GM21576 (cell line): ENCODE measurements around the gene PMM1.
"Not testable (repeated sequence)": the region's sequence is repeated elsewhere in the genome, so short reads cannot be mapped to it uniquely, and the experiment has no call there.

Experiments
- ATAC-seq: cut with Tn5 transposase; IDR thresholded peaks from one replicate; pipeline ENCODE4 v1.9.1; 2021; ENCODE audit warnings: mild to moderate bottlenecking, moderate library complexity; ENCODE audit not compliant: unreplicated experiment

Gene PMM1

DNA sequence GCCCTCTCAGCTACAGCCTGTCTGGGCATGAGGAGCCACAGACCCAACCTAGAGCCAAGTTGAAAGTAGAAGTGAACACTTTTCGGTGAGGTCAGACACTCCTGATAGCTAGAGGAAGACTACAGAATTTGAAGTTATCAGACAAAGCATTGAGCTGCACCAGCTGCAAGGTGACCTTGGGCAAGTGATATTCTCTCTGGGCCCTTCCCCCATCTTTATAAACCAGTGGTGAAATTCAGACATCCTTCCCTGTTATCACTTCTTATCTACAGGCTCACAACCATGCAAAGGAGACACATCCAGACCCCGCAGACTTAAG is 8.0 kb upstream of the PMM1 start:
- ATAC-seq, result no peak

- ATAC-seq, result no peak
These were observed 7.4 kb upstream of the PMM1 start for GRCh38 chr22:41596776-41597634.

GRCh38 chr22:41595703-41596102 is 6.1 kb upstream of the PMM1 start:
- no peak for ATAC-seq

DNA sequence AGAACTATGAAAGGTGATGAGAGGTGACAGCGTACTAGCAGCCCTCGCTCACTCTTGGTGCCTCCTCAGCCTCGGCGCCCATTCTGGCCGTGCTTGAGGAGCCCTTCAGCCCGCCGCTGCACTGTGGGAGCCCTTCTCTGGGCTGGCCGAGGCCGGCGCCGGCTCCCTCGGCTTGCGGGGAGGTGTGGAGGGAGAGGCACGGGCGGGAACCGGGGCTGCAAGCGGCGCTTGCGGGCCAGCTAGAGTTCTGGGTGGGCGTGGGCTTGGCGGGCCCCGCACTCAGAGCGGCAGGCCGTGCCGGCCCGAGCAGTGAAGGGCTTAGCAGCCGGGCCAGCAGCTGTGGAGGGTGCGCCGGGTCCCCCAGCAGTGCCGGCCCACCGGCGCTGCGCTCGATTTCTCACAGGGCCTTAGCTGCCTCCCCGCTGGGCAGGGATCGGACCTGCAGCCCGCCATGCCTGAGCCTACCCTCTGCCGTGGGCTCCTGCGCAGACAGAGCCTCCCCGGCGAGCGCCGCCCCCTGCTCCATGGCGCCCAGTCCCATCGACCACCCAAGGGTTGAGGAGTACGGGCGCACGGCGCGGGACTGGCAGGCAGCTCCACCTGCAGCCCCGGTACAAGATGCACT is 3.8 kb upstream of the PMM1 start:
- not testable (repeated sequence) for ATAC-seq

DNA sequence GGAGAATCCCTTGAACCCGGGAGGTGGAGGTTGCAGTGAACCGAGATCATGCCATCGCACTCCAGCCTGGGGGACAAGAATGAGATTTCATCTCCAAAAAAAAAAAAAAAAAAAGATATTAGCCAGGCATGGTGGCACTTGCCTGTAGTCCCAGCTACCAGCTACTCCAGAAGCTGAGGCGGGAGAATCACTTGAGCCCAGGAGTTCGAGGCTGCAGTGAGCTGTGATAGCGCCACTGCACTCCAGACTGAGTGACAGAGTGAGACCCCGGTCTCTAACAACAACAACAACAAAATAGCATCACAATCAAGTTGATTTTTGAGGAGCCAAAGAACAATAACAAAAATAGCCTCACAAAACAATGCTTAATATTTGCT is 2.3 kb downstream of the PMM1 start:
- no peak for ATAC-seq

GRCh38 chr22:41585898-41586297 is 3.7 kb downstream of the PMM1 start:
- ATAC-seq, result no peak

GRCh38 chr22:41584881-41585280 is 4.8 kb downstream of the PMM1 start:
- no peak for ATAC-seq

DNA sequence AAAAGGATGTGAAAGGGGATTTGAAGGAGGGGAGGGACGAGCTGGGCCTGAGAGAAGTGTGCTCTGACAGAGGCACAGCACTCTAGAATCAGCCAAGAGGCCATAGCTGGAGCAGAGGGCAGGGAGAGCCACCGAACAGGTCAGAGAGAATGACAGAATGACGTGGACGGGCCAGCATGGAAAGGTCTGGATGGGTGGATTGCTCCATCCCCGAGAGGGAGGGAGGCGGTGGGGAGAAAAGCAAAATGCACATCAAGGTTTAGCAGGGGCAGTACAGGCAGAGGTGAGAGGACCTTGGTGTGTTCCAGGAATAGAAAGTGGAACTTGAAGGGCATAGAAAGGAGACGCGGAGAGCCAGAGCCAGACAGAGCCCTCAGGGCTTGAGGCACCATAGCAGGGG is 6.9 kb downstream of the PMM1 start:
- ATAC-seq, result no peak

DNA sequence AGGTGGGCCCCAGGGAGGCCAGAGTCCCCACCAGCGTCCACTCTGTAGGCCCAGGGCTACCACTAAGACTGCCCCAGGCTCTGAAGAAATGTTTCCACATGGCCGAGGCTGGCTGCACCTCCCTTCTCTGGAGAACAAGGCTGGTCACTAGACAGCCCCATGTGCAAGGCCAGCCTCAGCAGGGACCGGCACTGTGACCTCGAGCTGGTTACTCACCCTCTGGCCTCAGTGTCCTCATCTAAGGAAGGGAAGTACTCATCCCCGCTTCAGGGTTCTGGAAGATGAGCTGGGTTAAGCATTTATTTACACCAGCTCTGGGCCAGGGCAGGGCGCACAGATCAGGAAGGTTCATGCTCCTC is 9.7 kb downstream of the PMM1 start:
- no peak for ATAC-seq

DNA sequence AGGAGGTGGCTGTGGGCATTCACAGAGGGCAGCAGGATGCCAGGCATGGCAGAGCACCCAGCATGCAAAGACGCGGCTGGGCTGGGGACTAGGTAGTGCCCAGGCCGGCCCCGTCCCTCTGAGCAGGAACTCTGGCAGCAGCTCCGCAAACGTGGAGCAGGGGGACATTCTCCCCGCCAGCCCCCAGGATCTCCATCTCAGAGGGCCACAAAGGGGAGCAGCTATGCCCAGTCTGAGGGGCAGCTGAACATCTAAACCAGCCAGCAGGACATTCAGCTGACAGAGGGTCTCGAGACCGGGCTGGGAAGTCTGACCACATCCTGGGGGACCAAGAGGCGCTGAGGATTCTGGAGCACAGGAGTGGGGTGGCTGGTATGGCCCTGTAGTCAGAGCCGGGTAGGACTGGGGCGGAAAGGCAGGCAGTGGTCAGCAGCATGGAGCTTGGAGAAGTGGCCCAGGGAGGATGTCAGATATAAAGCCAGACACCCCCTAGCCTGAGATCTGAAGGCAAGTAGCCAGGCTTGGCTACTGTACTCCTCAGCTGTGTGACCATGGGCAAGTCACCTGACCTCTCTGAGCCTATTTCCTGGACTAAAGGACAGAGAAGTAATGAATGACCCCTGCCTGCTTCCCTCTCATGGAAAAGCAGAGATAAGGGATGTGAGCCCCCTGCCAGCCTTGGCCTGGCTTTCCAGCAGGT is 10.2 kb downstream of the PMM1 start:
- no peak for ATAC-seq

DNA sequence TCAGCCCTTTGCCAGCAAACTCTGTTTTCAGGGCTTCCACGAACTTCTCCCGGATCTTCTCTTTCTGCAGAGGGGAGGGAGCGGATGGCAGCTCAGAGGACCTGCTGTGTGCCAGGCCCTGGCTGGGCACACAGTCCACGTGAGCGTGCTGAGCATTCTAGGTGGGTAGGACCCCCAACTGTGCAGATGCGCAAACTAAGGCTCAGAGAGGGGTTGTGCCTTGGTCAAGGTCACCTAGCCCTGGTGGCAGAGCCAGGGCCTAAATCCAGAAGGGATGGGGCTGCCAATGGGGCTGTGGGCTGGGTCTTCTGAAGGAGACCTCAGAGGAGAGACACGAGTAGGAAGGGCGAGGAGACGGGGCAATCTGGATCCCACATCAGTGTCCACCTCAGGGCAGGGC is 10.8 kb downstream of the PMM1 start:
- ATAC-seq, result no peak

- ATAC-seq, result no peak
These were observed 11.5 kb downstream of the PMM1 start for GRCh38 chr22:41578114-41578513.

GRCh38 chr22:41576877-41577276 is 12.8 kb downstream of the PMM1 start:
- ATAC-seq, result no peak

DNA sequence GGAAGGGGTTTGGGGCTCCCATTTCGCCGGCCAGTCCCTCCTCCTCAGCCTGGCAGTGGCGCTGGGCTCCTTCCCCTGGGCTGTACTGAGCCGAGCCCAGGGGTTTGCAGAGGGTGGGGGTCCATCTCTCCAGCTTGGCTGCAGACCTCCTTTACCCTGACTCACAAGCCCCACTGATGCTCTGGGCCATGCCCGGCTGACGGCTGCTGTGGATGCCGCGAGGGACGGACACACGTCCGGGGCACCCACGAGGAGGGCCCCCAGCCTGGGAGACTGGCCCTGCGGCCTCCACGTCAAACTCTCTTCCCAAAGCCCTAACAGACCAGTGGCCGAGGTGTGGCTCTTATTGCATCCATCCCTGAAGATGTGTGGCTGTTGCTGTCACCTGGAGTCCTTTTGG is 14.1 kb downstream of the PMM1 start:
- no peak for ATAC-seq

DNA sequence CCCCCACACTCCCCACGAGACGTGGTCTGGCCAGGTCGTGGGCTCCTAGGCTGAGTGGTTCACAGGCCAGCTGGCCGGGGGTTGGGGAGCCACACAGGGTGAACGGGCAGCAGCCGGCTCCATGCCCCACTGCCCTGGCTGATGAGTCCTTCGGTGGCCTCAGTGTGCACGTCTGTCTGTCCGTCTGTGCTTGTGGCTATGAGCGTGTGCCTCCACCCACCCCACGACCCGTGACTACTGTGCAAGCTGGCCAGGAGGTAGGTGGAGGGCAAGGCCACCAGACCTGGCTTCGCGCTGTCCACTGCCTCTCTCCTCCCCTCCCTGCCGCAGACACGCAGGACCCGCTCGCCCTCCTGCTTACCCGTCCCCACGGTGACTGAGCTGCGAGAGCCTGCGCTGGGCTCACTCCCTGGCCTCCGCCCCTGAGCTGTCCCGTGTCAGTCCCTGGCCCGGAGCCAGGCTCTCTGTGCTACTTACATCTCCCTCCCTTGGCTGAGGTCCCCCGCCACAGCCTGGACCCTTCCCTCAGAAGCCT is 14.7 kb downstream of the PMM1 start:
- ATAC-seq, result no peak

DNA sequence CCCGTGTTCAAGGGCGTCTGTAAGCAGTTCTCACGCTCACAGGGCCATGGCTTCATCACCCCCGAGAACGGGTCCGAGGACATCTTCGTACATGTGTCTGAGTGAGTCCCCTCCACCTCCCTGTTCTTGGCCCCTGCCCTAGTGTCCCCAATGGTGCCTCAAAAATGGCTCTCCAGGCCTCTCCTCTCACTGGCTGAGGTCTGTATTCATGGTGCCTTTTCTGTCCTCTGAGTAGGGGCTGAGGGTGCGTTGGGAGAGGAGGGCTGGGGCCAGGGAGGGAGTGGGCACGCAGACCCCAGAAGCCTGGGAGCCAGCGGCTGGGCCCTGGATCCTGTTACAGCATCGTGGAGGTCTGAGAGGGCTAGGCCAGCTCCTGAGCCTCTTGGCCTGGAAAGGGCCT is 16.0 kb downstream of the PMM1 start:
- ATAC-seq, result no peak

- not testable (repeated sequence) for ATAC-seq
These were observed 17.3 kb downstream of the PMM1 start for GRCh38 chr22:41572305-41572704.

DNA sequence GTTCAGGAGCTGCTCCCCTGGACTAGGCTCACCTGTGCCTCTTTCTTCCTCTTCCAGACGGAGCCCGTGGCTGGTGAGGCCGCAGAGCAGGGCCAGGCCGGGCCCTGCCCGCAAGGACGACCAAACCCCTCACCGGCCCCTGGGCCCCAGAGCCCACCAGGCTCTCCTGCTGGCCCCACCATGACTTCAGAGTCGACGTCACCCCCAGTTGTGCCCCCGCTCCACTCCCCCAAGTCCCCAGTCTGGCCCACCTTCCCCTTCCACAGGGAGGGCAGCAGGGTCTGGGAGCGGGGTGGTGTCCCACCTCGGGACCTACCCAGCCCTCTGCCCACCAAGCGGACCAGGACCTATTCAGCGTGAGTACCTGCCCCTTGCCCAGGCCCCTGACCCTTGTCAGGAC is 17.9 kb downstream of the PMM1 start:
- no peak for ATAC-seq

GRCh38 chr22:41570221-41570620 is 19.4 kb downstream of the PMM1 start:
- ATAC-seq, result no peak

GRCh38 chr22:41568811-41569210 is 20.8 kb downstream of the PMM1 start:
- ATAC-seq, result no peak

- no peak for ATAC-seq
These were observed 22.2 kb downstream of the PMM1 start for GRCh38 chr22:41567512-41567768.

GRCh38 chr22:41565403-41566054 is 24.1 kb downstream of the PMM1 start:
- ATAC-seq, result no peak
